SK-N-SH treated with all-trans-retinoic acid at 6 μM for 48 hours (cell line): ENCODE measurements around the gene SPECC1.

Experiments used
- RARB ChIP-seq: fragments of 250-450 bp; sonication (Bioruptor Pico); IDR thresholded peaks from 2 replicates; pipeline ENCODE4 v1.8.0; 2021; ENCODE audit warnings: mild to moderate bottlenecking, moderate library complexity
- SNAI2 ChIP-seq: fragments of 250-450 bp; sonication (Bioruptor Pico); IDR thresholded peaks from 2 replicates; pipeline ENCODE4 v1.5.0; 2020; ENCODE audit warnings: mild to moderate bottlenecking, moderate library complexity
- TCF4 ChIP-seq: fragments of 250-450 bp; sonication (Bioruptor Pico); IDR thresholded peaks from 2 replicates; pipeline ENCODE4 v1.8.0; 2021; ENCODE audit warnings: mild to moderate bottlenecking, moderate library complexity, borderline replicate concordance
- ZC3H10 ChIP-seq: fragments of 250-450 bp; sonication (Bioruptor Pico); IDR thresholded peaks from 2 replicates; pipeline ENCODE4 v1.5.1; 2021; ENCODE audit warnings: mild to moderate bottlenecking, moderate library complexity
- ZFP30 ChIP-seq: fragments of 450-650 bp; formaldehyde crosslinking; IDR thresholded peaks from 2 replicates; pipeline ENCODE4 v1.5.0; 2022; ENCODE audit warnings: mild to moderate bottlenecking, moderate library complexity

DNA sequence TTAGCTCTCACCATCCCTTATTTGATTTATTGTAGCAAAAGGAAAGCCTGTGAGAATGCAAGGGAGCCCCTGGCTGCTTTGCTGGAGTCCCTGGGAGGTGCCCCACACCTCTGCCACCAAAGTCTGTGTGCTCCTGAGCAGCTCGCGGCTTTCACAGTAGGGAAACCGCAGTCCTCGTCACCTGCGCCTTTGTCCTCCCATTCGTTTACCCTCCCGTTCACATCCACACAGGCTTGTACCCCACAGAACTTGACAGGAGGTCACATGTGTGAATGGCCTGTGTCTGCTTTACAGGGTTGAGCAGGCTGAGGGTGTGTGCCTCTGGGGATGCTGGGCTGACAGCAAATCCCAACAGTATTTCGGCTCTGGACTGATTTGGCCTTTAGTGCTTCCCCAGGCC is 305.7 kb downstream of the SPECC1 start:
- TF ChIP-seq SNAI2 (CRISPR knock-in tag) (no peak), RARB (no peak), ZC3H10 (CRISPR knock-in tag) (no peak), ZFP30 (no peak), TCF4 (CRISPR knock-in tag) (no peak)
